Upper lobe of left lung (tissue), 4 donors: ENCODE data around the gene DLG5.

Source experiments
- CTCF ChIP-seq, 6 experiments: fragments of 450-650 bp in 4 of 6; fragments of 200-600 bp in 2 of 6; sonication (generic) in 2 of 6; IDR thresholded peaks; one replicate each; pipeline ENCODE4 v1.5.1; 2016 to 2019; ENCODE audit warnings: antibody characterized with exemption in 6 of 6
- EP300 ChIP-seq, 4 donors: sonication (generic); formaldehyde crosslinking; IDR thresholded peaks; one replicate each; pipeline ENCODE4 v1.5.1; 2017; ENCODE audit warnings: antibody characterized with exemption in 4 of 4, control low read depth in 2 of 4
- POLR2A ChIP-seq, 4 donors: fragments of 450-650 bp; IDR thresholded peaks; one replicate each; pipeline ENCODE4 v1.5.1; 2016 to 2017; ENCODE audit warnings: antibody characterized with exemption in 4 of 4, mild to moderate bottlenecking in 2 of 4
- POLR2AphosphoS5 ChIP-seq, 2 donors: sonication (generic); formaldehyde crosslinking; IDR thresholded peaks; one replicate each; pipeline ENCODE4 v1.5.1; 2017; ENCODE audit warnings: antibody characterized with exemption in 2 of 2

GRCh38 chr10:77849039-77849664 lies 77.4 kb downstream of the DLG5 start:
- TF ChIP-seq POLR2A (IDR thresholded peaks at IDR 0.05) (no peak), CTCF (IDR thresholded peaks at IDR 0.05) (no peak), EP300 (IDR thresholded peaks at IDR 0.05) (no peak), POLR2AphosphoS5 (IDR thresholded peaks at IDR 0.05) (no peak)
